Hindlimb muscle (tissue), 1 donor: Measurements from ENCODE around the gene MBTD1. TPM values are rescaled to one million over a fixed set of nuclear protein-coding genes. Genes with fewer than 3 reads are reported as not detected.

Experiments
- DNase-seq: peaks from one replicate; pipeline ENCODE4 v3.0.0-alpha.2; 2013
- polyA plus RNA-seq: library from polyadenylated mRNA; unstranded; fragments of 120-200 nt; gene quantifications from one replicate; pipeline ENCODE4 v1.2.1, GENCODE V29; 2013; ENCODE audit not compliant: insufficient read length

MBTD1 gene
- polyA plus RNA-seq, 1 donor: 24.7 TPM

GRCh38 chr17:51144266-51145022 lies 115.4 kb downstream of the MBTD1 start:
- no peak for DNase-seq

- DNase-seq: no peak
Observed at GRCh38 chr17:51142597-51142996, 117.3 kb downstream of the MBTD1 start.

- no peak for DNase-seq
Observed at GRCh38 chr17:51135956-51136355, 123.9 kb downstream of the MBTD1 start.

GRCh38 chr17:51133365-51133764 lies 126.5 kb downstream of the MBTD1 start:
- no peak for DNase-seq

GRCh38 chr17:51132964-51133319 lies 126.9 kb downstream of the MBTD1 start:
- no peak for DNase-seq

- DNase-seq: no peak
Observed at GRCh38 chr17:51128076-51128475, 131.8 kb downstream of the MBTD1 start.

Other genes starting within 250 kb of the MBTD1 start
- 62.5 TPM for gene SPAG9, start 139.2 kb downstream of the MBTD1 start, polyA plus RNA-seq
- gene NME1, start 106.5 kb downstream of the MBTD1 start, polyA plus RNA-seq: 47.7 TPM
- gene NME2, start 93.6 kb downstream of the MBTD1 start, polyA plus RNA-seq: 313 TPM
- 25.6 TPM for gene UTP18, start 497 bp upstream of the MBTD1 start, polyA plus RNA-seq